Loucy (cell line): ENCODE measurements around the gene PCSK5.

Experiments used
- EZH2phosphoT487 ChIP-seq: fragments of 200-600 bp; IDR thresholded peaks from 2 replicates; pipeline ENCODE4 v1.6.1; 2018; ENCODE audit warnings: antibody characterized with exemption, mild to moderate bottlenecking, moderate library complexity, borderline replicate concordance
- TF ChIP-seq, protein P1 (sequence below): fragments of 200-600 bp; sonication (generic); conservative IDR thresholded peaks from 2 replicates; pipeline ENCODE4 v1.5.1; 2014; ENCODE audit warnings: mild to moderate bottlenecking, antibody characterized with exemption, low read length

DNA sequence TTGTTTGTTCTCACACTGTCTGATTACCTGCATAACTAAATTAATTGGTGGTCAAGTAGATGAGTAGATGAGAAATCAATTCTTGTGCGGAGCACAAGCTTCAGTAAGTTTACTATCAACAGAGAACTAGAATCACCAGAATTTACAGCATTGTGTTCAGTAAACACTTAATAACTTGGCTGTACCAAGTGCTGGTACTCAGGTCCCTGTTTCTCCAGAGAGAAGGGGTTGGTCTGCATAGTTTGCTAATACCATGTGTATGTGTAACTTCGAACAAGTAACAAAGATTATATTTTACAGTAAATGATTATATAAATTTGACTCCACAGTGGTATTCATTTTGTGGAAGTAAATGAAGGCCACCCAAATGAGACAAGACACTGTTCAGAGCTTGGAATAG is 146.3 kb downstream of the PCSK5 start:
- TF ChIP-seq, protein P1, sequence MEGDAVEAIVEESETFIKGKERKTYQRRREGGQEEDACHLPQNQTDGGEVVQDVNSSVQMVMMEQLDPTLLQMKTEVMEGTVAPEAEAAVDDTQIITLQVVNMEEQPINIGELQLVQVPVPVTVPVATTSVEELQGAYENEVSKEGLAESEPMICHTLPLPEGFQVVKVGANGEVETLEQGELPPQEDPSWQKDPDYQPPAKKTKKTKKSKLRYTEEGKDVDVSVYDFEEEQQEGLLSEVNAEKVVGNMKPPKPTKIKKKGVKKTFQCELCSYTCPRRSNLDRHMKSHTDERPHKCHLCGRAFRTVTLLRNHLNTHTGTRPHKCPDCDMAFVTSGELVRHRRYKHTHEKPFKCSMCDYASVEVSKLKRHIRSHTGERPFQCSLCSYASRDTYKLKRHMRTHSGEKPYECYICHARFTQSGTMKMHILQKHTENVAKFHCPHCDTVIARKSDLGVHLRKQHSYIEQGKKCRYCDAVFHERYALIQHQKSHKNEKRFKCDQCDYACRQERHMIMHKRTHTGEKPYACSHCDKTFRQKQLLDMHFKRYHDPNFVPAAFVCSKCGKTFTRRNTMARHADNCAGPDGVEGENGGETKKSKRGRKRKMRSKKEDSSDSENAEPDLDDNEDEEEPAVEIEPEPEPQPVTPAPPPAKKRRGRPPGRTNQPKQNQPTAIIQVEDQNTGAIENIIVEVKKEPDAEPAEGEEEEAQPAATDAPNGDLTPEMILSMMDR = no peak
- no peak for TF ChIP-seq EZH2phosphoT487
